Bronchial epithelial cell (primary cell): ENCODE results near the gene RFTN1. TPM values are rescaled to one million over a fixed set of nuclear protein-coding genes. Genes with fewer than 3 reads are reported as not detected.

Experiments
- DNase-seq: peaks from one replicate; pipeline ENCODE4 v3.0.0-alpha.2; 2010; ENCODE audit warnings: low read depth
- FAIRE-seq: peaks from 2 replicates; lab custom pipeline; 2011; peaks lifted over from hg19 to GRCh38; lab: Jason Lieb, UNC
- H3K27me3 ChIP-seq: 2 replicates; pipeline ENCODE4 v1.5.1; 2011; ENCODE audit warnings: low read length; ENCODE audit not compliant: control insufficient read depth, insufficient read depth
- H3K36me3 ChIP-seq: 2 replicates; pipeline ENCODE4 v1.5.1; 2011; ENCODE audit warnings: low read length; ENCODE audit not compliant: control insufficient read depth, insufficient read depth
- H3K4me3 ChIP-seq: 2 replicates; pipeline ENCODE4 v1.5.1; 2011; ENCODE audit warnings: mild to moderate bottlenecking, low read depth, low read length, control low read depth
- total RNA-seq: library from RNA; depleted of rRNA; stranded (reverse); fragments of >200 nt; gene quantifications from 2 replicates; pipeline ENCODE4 v1.2.1, GENCODE V29; 2014
- TF ChIP-seq, protein P1 (sequence below): IDR thresholded peaks from 2 replicates; pipeline ENCODE4 v1.5.1; 2011; ENCODE audit warnings: mild to moderate bottlenecking, moderate library complexity, low read length, control low read depth, inconsistent platforms; ENCODE audit not compliant: insufficient read depth, severe bottlenecking

Gene RFTN1
- total RNA-seq, 1 donor from 2014 or later: 9.2 TPM

DNA sequence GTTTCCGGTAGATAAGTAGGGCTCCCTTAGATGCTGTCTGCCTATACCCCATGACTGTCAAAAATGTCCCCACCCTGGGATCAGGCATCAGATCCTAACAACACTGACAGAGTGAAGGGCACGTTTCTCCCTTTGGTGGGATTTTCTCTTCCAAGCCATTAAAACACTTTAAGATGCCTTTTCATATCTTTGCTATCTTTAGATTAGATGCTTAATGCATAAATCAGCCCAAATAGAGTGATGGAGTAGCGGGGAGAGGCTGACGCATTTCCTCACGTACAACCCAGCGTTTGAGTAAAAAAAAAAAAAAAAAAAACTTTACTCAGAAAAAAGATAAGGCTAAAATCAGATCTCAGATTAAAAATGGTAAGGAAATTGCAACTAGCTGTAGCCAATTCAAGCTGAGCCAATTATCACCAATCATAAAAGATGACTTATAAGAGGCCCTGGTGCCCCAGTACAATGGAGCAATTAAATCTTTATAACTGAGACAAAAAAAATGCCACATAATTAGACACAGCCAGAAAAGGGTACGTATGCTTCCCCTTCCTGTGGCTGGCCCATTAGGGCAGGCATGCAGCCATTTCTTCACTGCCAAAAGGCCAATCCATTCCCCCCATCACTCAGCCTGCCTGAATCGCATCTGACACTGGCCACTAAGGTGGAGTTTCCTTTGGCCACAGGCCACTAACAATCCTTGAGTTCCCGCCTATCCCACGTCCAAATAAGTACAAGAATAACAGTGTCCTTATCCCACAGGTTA lies 45.0 kb downstream of the RFTN1 start:
- TF ChIP-seq, protein P1, sequence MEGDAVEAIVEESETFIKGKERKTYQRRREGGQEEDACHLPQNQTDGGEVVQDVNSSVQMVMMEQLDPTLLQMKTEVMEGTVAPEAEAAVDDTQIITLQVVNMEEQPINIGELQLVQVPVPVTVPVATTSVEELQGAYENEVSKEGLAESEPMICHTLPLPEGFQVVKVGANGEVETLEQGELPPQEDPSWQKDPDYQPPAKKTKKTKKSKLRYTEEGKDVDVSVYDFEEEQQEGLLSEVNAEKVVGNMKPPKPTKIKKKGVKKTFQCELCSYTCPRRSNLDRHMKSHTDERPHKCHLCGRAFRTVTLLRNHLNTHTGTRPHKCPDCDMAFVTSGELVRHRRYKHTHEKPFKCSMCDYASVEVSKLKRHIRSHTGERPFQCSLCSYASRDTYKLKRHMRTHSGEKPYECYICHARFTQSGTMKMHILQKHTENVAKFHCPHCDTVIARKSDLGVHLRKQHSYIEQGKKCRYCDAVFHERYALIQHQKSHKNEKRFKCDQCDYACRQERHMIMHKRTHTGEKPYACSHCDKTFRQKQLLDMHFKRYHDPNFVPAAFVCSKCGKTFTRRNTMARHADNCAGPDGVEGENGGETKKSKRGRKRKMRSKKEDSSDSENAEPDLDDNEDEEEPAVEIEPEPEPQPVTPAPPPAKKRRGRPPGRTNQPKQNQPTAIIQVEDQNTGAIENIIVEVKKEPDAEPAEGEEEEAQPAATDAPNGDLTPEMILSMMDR: no peak
- FAIRE-seq: no peak

DNA sequence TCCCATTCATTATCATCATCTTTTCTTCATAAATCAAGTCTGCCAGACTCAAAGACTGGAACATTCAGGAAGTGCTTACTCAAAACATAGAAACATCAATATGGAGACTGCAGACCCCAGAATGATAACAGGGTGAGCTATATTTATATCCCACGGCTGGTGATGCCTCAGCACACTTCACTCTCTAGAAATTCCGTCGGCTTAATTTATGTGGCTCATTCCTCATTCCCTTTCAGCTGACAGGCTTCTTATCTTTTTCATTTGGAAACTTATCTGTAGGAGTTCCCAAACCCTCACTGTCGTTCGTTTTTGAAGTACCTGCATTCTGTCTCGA lies 45.5 kb downstream of the RFTN1 start:
- no peaks in the 10 kb centered on the region for H3K27me3 ChIP-seq
- TF ChIP-seq, protein P1: no peak
- no peak overlapping the region for H3K4me3 ChIP-seq
- DNase-seq: no peak
- H3K36me3 ChIP-seq: no peaks in the 10 kb centered on the region
- FAIRE-seq: no peak

More for the DNA sequence above, 45.0 kb downstream of the RFTN1 start:
- no peaks in the 10 kb centered on the region for H3K27me3 ChIP-seq
- H3K4me3 ChIP-seq: no peak overlapping the region
- no peak for DNase-seq
- no peaks in the 10 kb centered on the region for H3K36me3 ChIP-seq

DNA sequence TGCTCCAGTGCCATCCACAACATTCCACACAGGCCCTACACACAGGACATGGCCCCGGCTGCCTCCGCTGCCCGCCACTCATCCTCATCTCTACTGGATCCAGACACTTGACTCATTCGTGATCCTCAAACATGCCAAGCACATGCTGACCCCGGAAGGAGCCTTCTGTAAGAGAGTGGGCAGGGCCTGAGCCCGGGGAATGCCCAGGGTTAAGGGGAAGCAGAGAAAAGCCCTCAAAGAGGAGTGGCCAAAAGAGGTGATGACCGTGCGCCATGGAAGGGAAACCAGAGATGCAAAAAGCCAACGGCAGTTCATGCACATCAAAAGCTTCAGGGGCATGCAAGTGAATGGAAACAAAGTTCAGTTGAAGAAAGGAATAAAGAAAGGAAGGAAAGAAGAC lies 46.1 kb downstream of the RFTN1 start:
- Histone ChIP-seq H3K4me3 (no peak overlapping the region), H3K27me3 (no peaks in the 10 kb centered on the region), H3K36me3 (no peaks in the 10 kb centered on the region)
- FAIRE-seq (no peak), DNase-seq (no peak)
- TF ChIP-seq, protein P1: no peak

DNA sequence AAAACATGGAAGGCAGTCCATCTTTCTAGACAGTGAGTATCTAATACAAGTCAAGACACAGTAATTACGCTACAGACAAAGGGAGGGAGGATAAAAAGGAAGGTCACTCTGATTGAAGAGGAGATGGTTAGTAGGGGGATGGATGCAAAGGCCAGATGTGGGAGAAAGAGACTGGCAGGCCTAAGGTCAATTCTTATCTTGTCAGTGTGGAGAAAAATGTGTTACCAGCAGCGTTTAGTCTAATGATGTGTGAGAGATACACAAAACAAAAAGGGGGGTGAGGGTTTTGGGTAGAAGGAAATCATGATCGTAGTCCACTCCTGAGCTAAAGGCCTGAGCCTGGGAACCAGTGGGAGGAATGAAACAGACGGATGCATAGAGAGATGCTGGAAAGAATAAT lies 46.7 kb downstream of the RFTN1 start:
- Histone ChIP-seq H3K4me3 (no peak overlapping the region), H3K27me3 (no peaks in the 10 kb centered on the region), H3K36me3 (no peaks in the 10 kb centered on the region)
- FAIRE-seq: no peak
- TF ChIP-seq, protein P1: no peak
- DNase-seq: no peak

DNA sequence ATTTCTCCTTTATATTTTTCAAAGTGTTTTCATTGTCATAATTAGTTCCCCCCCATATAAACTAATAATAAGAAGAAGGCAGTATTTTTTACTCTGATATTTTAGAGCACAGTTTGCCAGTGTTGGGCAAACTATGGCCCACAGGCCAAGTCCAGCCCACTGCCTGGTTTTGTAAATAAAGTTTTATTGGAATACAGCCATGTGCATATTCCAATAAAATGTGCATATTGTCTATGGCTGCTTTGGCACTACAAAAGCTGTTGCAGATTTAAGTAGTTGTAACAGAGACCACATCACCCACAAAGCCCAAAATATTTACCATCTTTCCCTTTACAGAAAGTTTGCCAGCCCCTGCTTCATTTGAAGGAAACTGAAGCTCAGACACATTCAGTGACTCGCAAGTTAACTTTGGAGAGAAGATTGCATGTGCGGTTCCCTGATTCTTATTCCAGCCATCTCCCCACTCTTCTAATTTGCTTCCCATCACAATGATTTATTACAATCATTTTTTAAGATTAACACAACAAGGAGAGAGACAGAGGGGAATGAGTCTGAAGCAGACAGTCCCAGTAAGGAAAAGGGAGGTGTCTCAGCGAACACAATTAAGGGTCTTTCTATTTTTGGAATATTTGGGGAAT lies 48.9 kb downstream of the RFTN1 start:
- TF ChIP-seq, protein P1: no peak
- FAIRE-seq: no peak
- Histone ChIP-seq H3K4me3 (no peak overlapping the region), H3K27me3 (no peaks in the 10 kb centered on the region), H3K36me3 (no peaks in the 10 kb centered on the region)
- no peak for DNase-seq
